ENCODE measurements around the gene CENPV.
"Not testable (repeated sequence)": the region's sequence is repeated elsewhere in the genome, so short reads cannot be mapped to it uniquely, and the experiment has no call there.

The CENPV gene

GRCh38 chr17:16313139-16314090, 39.9 kb downstream of the CENPV start:
- no peak for DNase-seq (ENCODE audit: low read depth)

DNA sequence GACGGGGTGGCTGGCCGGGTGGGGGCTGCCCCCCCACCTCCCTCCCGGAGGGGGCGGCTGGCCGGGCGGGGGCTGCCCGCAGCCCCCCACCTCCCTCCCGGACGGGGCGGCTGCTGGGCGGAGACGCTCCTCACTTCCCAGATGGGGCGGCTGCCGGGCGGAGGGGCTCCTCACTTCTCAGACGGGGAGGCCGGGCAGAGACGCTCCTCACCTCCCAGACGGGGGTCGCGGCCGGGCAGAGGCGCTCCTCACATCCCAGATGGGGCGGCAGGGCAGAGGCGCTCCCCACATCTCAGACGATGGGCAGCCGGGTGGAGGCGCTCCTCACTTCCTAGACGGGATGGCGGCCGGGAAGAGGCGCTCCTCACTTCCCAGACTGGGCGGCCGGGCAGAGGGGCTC, 41.2 kb downstream of the CENPV start:
- DNase-seq (ENCODE audit: low read depth) = not testable (repeated sequence)

- no peak for DNase-seq (ENCODE audit: low read depth)
Observed at GRCh38 chr17:16306211-16306610, 47.1 kb downstream of the CENPV start.

DNA sequence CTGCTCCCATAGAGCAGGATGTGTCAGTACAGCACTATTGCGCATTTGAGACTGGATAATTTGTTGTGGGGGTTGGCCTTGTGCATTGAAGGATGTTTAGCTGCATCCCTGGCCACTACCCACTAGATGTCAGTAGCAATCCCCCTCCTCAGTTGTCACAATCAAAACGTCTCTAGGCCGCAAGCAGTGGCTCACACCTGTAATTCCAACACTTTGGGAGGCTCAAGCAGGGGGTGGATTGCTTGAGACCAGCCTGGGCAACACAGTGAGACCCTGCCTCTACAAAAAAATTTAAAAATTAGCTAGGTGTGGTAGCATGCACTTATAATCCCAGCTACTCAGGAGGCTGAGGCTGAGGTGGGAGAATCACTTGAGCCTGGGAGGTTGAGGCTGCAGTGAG, 48.4 kb downstream of the CENPV start:
- no peak for DNase-seq (ENCODE audit: low read depth)

GRCh38 chr17:16302856-16303255, 50.4 kb downstream of the CENPV start:
- no peak for DNase-seq (ENCODE audit: low read depth)

DNA sequence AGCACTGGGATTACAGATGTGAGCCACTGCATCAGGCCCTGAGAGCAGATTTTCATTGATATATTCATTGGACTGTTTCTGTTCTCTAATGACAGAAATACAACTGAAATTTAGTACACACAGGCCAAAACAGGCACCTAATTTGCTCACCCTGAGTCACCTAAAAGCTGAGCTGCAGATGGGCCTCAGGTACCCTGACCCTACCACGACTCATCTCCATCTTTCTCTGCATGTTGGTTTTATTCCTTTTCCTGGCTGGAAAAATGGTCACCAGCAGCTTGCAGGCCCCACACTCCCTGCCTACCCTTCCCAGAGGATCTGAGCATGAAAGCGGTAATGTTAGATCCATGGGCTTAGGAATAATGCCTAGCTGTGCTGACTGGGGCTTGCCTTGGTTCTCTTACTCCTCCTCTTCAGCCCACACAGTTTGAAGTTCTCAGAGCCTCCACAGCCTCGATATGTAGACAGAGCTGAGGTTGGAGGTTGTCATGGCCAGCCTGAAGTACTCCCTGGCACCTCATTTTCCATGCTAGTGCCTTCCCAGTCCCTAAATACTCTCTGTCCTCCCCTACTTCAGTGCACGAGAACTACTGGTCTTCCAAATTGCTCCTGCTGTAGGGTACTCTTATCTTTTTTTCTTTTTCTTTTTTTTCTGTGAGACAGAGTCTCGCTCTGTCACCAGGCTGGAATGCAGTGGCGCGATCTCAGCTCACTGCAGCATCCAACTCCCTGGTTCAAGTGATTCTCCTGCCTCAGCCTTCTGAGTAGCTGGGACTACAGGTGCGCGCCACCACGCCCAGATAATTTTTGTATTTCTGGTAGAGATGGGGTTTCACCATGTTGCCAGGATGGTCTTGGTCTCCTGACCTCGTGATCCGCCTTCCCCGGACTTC, 51.1 kb downstream of the CENPV start:
- DNase-seq (ENCODE audit: low read depth) = no peak

GRCh38 chr17:16300554-16300953, 52.7 kb downstream of the CENPV start:
- DNase-seq (ENCODE audit: low read depth) = no peak

GRCh38 chr17:16298140-16298662, 55.1 kb downstream of the CENPV start:
- DNase-seq (ENCODE audit: low read depth) = no peak

- DNase-seq (ENCODE audit: low read depth) = no peak
Observed at GRCh38 chr17:16297367-16298139, 55.7 kb downstream of the CENPV start.

GRCh38 chr17:16296072-16296471, 57.2 kb downstream of the CENPV start:
- DNase-seq (ENCODE audit: low read depth) = not testable (repeated sequence)

- no peak for DNase-seq (ENCODE audit: low read depth)
Observed at GRCh38 chr17:16294560-16294959, 58.7 kb downstream of the CENPV start.

DNA sequence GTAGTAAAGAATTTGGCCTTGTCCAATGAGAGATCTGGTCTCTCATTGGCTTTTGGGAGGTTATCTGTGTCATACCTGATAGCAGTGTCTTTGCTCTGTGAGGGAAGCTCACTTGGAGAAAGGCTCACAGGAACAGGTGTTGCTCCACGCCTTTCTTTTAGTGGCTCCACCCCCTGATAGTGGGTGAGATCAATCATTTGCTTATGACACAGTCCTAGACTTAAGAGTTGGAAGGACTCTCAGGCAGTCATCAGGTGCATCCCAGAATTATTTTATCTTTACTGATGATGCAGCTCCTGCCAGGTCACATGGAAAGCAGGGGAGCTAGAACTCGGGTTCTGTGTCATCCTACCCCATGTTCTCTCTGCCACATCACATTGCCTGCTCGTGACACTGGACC, 59.3 kb downstream of the CENPV start:
- DNase-seq (ENCODE audit: low read depth) = no peak
